Subcutaneous abdominal adipose tissue (tissue), 5 donors: ENCODE data around the gene MPIG6B.

Source experiments
- H3K27ac ChIP-seq: one replicate; pipeline ENCODE4 v1.7.0; 2013; ENCODE audit warnings: low read depth, mild to moderate bottlenecking, inconsistent platforms, low read length, moderate library complexity
- H3K27me3 ChIP-seq, 5 donors: one replicate each; pipeline ENCODE4 v1.7.0; 2013; ENCODE audit warnings: low read length in 5 of 5, inconsistent platforms in 1 of 5; ENCODE audit not compliant: control insufficient read depth in 5 of 5, insufficient read depth in 4 of 5
- H3K36me3 ChIP-seq, 5 donors: one replicate each; pipeline ENCODE4 v1.7.0; 2013; ENCODE audit warnings: low read length in 5 of 5; ENCODE audit not compliant: control insufficient read depth in 5 of 5, insufficient read depth in 5 of 5
- H3K4me1 ChIP-seq, 5 donors: one replicate each; pipeline ENCODE4 v1.7.0; 2013; ENCODE audit warnings: low read length in 5 of 5, mild to moderate bottlenecking in 3 of 5, moderate library complexity in 1 of 5; ENCODE audit not compliant: control insufficient read depth in 5 of 5, insufficient read depth in 5 of 5
- H3K4me3 ChIP-seq, 5 donors: one replicate each; pipeline ENCODE4 v1.7.0; 2013; ENCODE audit warnings: low read length in 5 of 5, low read depth in 1 of 5
- H3K9ac ChIP-seq, 5 donors: one replicate each; pipeline ENCODE4 v1.7.0; 2013; ENCODE audit warnings: low read length in 5 of 5, mild to moderate bottlenecking in 4 of 5, moderate library complexity in 3 of 5
- H3K9me3 ChIP-seq, 5 donors: one replicate each; pipeline ENCODE4 v1.7.0; 2013; ENCODE audit warnings: low read length in 5 of 5; ENCODE audit not compliant: control insufficient read depth in 5 of 5
- donor health status: healthy.
- donor health status: healthy.
- donor health status: healthy.
- donor health status: healthy.
- donor health status: healthy.

MPIG6B gene

GRCh38 chr6:31765910-31766794 is 43.0 kb downstream of the MPIG6B start:
- Histone ChIP-seq H3K27ac (no peak overlapping the region), H3K4me3 (peak overlapping the region; percentile 31 to 58 (median 40)), H3K9ac (peak overlapping the region in 2 of 5 donors; percentile 47 to 52)

GRCh38 chr6:31767096-31767645 is 44.0 kb downstream of the MPIG6B start:
- no peak overlapping the region for H3K9ac ChIP-seq
- no peaks in the 10 kb centered on the region for H3K27me3 ChIP-seq
- no peaks in the 10 kb centered on the region for H3K9me3 ChIP-seq
- no peak overlapping the region for H3K27ac ChIP-seq
- H3K36me3 ChIP-seq, result peaks cover 0 to under 1% (median 0%) of the 10 kb centered on the region in 5 donors
- H3K4me1 ChIP-seq, result peaks cover 4 to 33% (median 15%) of the 10 kb centered on the region in 5 donors
- H3K4me3 ChIP-seq, result no peak overlapping the region

More at GRCh38 chr6:31765910-31766794, 43.0 kb downstream of the MPIG6B start:
- no peaks in the 10 kb centered on the region for H3K27me3 ChIP-seq
- no peaks in the 10 kb centered on the region for H3K9me3 ChIP-seq
- H3K36me3 ChIP-seq, result peaks cover 0 to 10% (median 3%) of the 10 kb centered on the region in 5 donors
- H3K4me1 ChIP-seq, result peaks cover 4 to 33% (median 15%) of the 10 kb centered on the region in 5 donors

GRCh38 chr6:31768363-31769257 is 45.4 kb downstream of the MPIG6B start:
- no peaks in the 10 kb centered on the region for H3K9me3 ChIP-seq
- H3K9ac ChIP-seq, result no peak overlapping the region
- H3K4me3 ChIP-seq, result no peak overlapping the region
- no peaks in the 10 kb centered on the region for H3K36me3 ChIP-seq
- no peaks in the 10 kb centered on the region for H3K27me3 ChIP-seq
- no peak overlapping the region for H3K27ac ChIP-seq
- H3K4me1 ChIP-seq, result peaks cover 2 to 30% (median 15%) of the 10 kb centered on the region in 5 donors

GRCh38 chr6:31769684-31770371 is 46.7 kb downstream of the MPIG6B start:
- H3K4me3 ChIP-seq, result no peak overlapping the region
- H3K9ac ChIP-seq, result no peak overlapping the region
- no peaks in the 10 kb centered on the region for H3K9me3 ChIP-seq
- no peaks in the 10 kb centered on the region for H3K36me3 ChIP-seq
- peaks cover 2 to 30% (median 15%) of the 10 kb centered on the region in 5 donors for H3K4me1 ChIP-seq
- H3K27ac ChIP-seq, result no peak overlapping the region
- H3K27me3 ChIP-seq, result no peaks in the 10 kb centered on the region

- H3K27ac ChIP-seq, result no peak overlapping the region
- H3K36me3 ChIP-seq, result no peaks in the 10 kb centered on the region
- no peaks in the 10 kb centered on the region for H3K9me3 ChIP-seq
- peaks cover 2 to 30% (median 14%) of the 10 kb centered on the region in 5 donors for H3K4me1 ChIP-seq
- H3K9ac ChIP-seq, result no peak overlapping the region
- no peaks in the 10 kb centered on the region for H3K27me3 ChIP-seq
- no peak overlapping the region for H3K4me3 ChIP-seq
Measured at GRCh38 chr6:31770860-31771259, 47.7 kb downstream of the MPIG6B start.

- Histone ChIP-seq H3K27me3 (no peaks in the 10 kb centered on the region), H3K9ac (no peak overlapping the region), H3K27ac (no peak overlapping the region), H3K9me3 (no peaks in the 10 kb centered on the region), H3K4me1 (peaks cover 0 to 27% (median 10%) of the 10 kb centered on the region in 5 donors), H3K36me3 (no peaks in the 10 kb centered on the region), H3K4me3 (no peak overlapping the region)
Measured at GRCh38 chr6:31771992-31772358, 48.8 kb downstream of the MPIG6B start.

- Histone ChIP-seq H3K9ac (no peak overlapping the region), H3K36me3 (peaks cover 0 to 27% (median 22%) of the 10 kb centered on the region in 5 donors), H3K27ac (no peak overlapping the region), H3K9me3 (no peaks in the 10 kb centered on the region), H3K4me3 (no peak overlapping the region), H3K27me3 (no peaks in the 10 kb centered on the region), H3K4me1 (peaks cover 0 to 14% (median 8%) of the 10 kb centered on the region in 5 donors)
Measured at GRCh38 chr6:31775184-31775583, 52.0 kb downstream of the MPIG6B start.

GRCh38 chr6:31775633-31776484 is 52.7 kb downstream of the MPIG6B start:
- Histone ChIP-seq H3K9ac (no peak overlapping the region), H3K27ac (no peak overlapping the region), H3K36me3 (peaks cover 0 to 33% (median 29%) of the 10 kb centered on the region in 5 donors), H3K9me3 (no peaks in the 10 kb centered on the region), H3K4me1 (peaks cover 0 to 14% (median 8%) of the 10 kb centered on the region in 5 donors), H3K27me3 (no peaks in the 10 kb centered on the region), H3K4me3 (no peak overlapping the region)
